Thoracic aorta (tissue), 2 donors: ENCODE results near the gene ACSL6. TPM values are rescaled to one million over a fixed set of nuclear protein-coding genes. Genes with fewer than 3 reads are reported as not detected.

Experiments
- ATAC-seq: fragments of 150-250 bp; one replicate; pipeline ENCODE4 v1.8.0; 2017; ENCODE audit warnings: low read depth; ENCODE audit not compliant: insufficient number of reproducible peaks, low FRiP score
- DNase-seq: peaks from one replicate; pipeline ENCODE4 v3.0.0-alpha.2; 2020; ENCODE audit warnings: low spot score
- H3K27ac ChIP-seq, 2 donors: fragments of 200-600 bp; sonication (generic); 1 replicate in 1 of 2; 2 replicates in 1 of 2; pipeline ENCODE4 v1.5.1; 2016; ENCODE audit warnings: mild to moderate bottlenecking in 2 of 2, moderate library complexity in 2 of 2
- H3K27me3 ChIP-seq: fragments of 200-600 bp; sonication (generic); replicated peaks from 2 replicates; pipeline ENCODE4 v1.6.0; 2016; ENCODE audit warnings: mild to moderate bottlenecking; ENCODE audit not compliant: insufficient read depth
- H3K36me3 ChIP-seq: fragments of 200-600 bp; sonication (generic); one replicate; pipeline ENCODE4 v1.5.1; 2016
- H3K4me1 ChIP-seq, 2 donors: fragments of 200-600 bp; sonication (generic); 1 replicate in 1 of 2; 2 replicates in 1 of 2; pipeline versions ENCODE4 v1.5.1 to v1.6.0; 2016; ENCODE audit warnings: low read depth in 2 of 2, mild to moderate bottlenecking in 1 of 2; ENCODE audit not compliant: control insufficient read depth in 1 of 2
- H3K4me3 ChIP-seq: fragments of 200-600 bp; sonication (generic); 2 replicates; pipeline ENCODE4 v1.5.1; 2016; ENCODE audit warnings: mild to moderate bottlenecking
- H3K9me3 ChIP-seq: fragments of 200-600 bp; sonication (generic); 2 replicates; pipeline ENCODE4 v1.5.1; 2016
- CTCF ChIP-seq: fragments of 200-600 bp; sonication (generic); IDR thresholded peaks from one replicate; pipeline ENCODE4 v1.5.1; 2019; ENCODE audit warnings: antibody characterized with exemption
- total RNA-seq, 2 donors: library from RNA; depleted of rRNA; stranded (reverse); fragments of >200 nt; gene quantifications; one replicate each; pipeline versions ENCODE4 v1.1.0 to v1.2.3, GENCODE V29; 2016

The ACSL6 gene
- total RNA-seq, 2 donors from 2014 or later: 1.6 TPM

GRCh38 chr5:131943916-131944315, 67.5 kb downstream of the ACSL6 start:
- no peaks in the 10 kb centered on the region for H3K4me1 ChIP-seq
- H3K27ac ChIP-seq: no peak overlapping the region
- H3K4me3 ChIP-seq: no peak overlapping the region
- no peaks in the 10 kb centered on the region for H3K9me3 ChIP-seq
- no peak for DNase-seq
- H3K27me3 ChIP-seq: no peaks in the 10 kb centered on the region
- no peak for ATAC-seq
- no peak for TF ChIP-seq CTCF
- H3K36me3 ChIP-seq: no peaks in the 10 kb centered on the region

- no peak for ATAC-seq
- no peaks in the 10 kb centered on the region for H3K27me3 ChIP-seq
- no peak overlapping the region for H3K27ac ChIP-seq
- H3K9me3 ChIP-seq: no peaks in the 10 kb centered on the region
- no peak for DNase-seq
- H3K36me3 ChIP-seq: no peaks in the 10 kb centered on the region
- H3K4me3 ChIP-seq: no peak overlapping the region
- no peak for TF ChIP-seq CTCF
- H3K4me1 ChIP-seq: no peaks in the 10 kb centered on the region
Measured at GRCh38 chr5:131942016-131942415, 69.4 kb downstream of the ACSL6 start.

GRCh38 chr5:131939690-131940345, 71.6 kb downstream of the ACSL6 start:
- no peak for TF ChIP-seq CTCF
- Histone ChIP-seq H3K27ac (no peak overlapping the region), H3K4me1 (no peaks in the 10 kb centered on the region), H3K27me3 (no peaks in the 10 kb centered on the region), H3K36me3 (no peaks in the 10 kb centered on the region), H3K4me3 (no peak overlapping the region), H3K9me3 (no peaks in the 10 kb centered on the region)
- no peak for DNase-seq
- no peak for ATAC-seq

- no peaks in the 10 kb centered on the region for H3K27me3 ChIP-seq
- H3K9me3 ChIP-seq: peaks cover 20% of the 10 kb centered on the region
- no peak overlapping the region for H3K4me3 ChIP-seq
- no peak overlapping the region for H3K27ac ChIP-seq
- TF ChIP-seq CTCF: no peak
- ATAC-seq (no peak), DNase-seq (no peak)
- no peaks in the 10 kb centered on the region for H3K36me3 ChIP-seq
- no peaks in the 10 kb centered on the region for H3K4me1 ChIP-seq
Measured at GRCh38 chr5:131932235-131932634, 79.2 kb downstream of the ACSL6 start.

GRCh38 chr5:131928957-131929356, 82.5 kb downstream of the ACSL6 start:
- no peaks in the 10 kb centered on the region for H3K4me1 ChIP-seq
- no peaks in the 10 kb centered on the region for H3K27me3 ChIP-seq
- no peak overlapping the region for H3K4me3 ChIP-seq
- ATAC-seq (no peak), DNase-seq (no peak)
- no peaks in the 10 kb centered on the region for H3K36me3 ChIP-seq
- TF ChIP-seq CTCF: no peak
- H3K27ac ChIP-seq: no peak overlapping the region
- peaks cover 26% of the 10 kb centered on the region for H3K9me3 ChIP-seq
